ENCODE results near the gene SNIP1.
"Not testable (repeated sequence)": the region's sequence is repeated elsewhere in the genome, so short reads cannot be mapped to it uniquely, and the experiment has no call there.

- not testable (repeated sequence) for TF ChIP-seq CTCF, POLR2A (IDR thresholded peaks at IDR 0.05)
These were observed 30.5 kb upstream of the SNIP1 start for GRCh38 chr1:37584544-37584943.
